Stomach smooth muscle (tissue), 2 donors: ENCODE results near the gene AKAP13.

Experiments
- H3K27ac ChIP-seq: one replicate; pipeline ENCODE4 v1.7.0; 2013; ENCODE audit warnings: mild to moderate bottlenecking, low read length, inconsistent platforms
- H3K27me3 ChIP-seq, 2 donors: one replicate each; pipeline ENCODE4 v1.7.0; 2013; ENCODE audit warnings: low read length in 2 of 2; ENCODE audit not compliant: insufficient read depth in 2 of 2, control insufficient read depth in 1 of 2
- H3K36me3 ChIP-seq, 2 donors: one replicate each; pipeline ENCODE4 v1.7.0; 2013; ENCODE audit warnings: low read length in 2 of 2; ENCODE audit not compliant: control insufficient read depth in 2 of 2, insufficient read depth in 2 of 2
- H3K4me1 ChIP-seq: one replicate; pipeline ENCODE4 v1.7.0; 2013; ENCODE audit warnings: low read length; ENCODE audit not compliant: control insufficient read depth, insufficient read depth
- H3K4me3 ChIP-seq, 2 donors: one replicate each; pipeline ENCODE4 v1.7.0; 2013; ENCODE audit warnings: low read length in 2 of 2
- H3K9ac ChIP-seq, 2 donors: one replicate each; pipeline ENCODE4 v1.7.0; 2013; ENCODE audit warnings: low read length in 2 of 2, mild to moderate bottlenecking in 1 of 2
- H3K9me3 ChIP-seq, 2 donors: one replicate each; pipeline ENCODE4 v1.7.0; 2013; ENCODE audit warnings: low read length in 2 of 2; ENCODE audit not compliant: control insufficient read depth in 2 of 2
- donor health status: healthy.
- donor health status: Pancreatic carcinoma.

Gene AKAP13

GRCh38 chr15:85615930-85616329 lies 235.5 kb downstream of the AKAP13 start:
- H3K27me3 ChIP-seq: no peaks in the 10 kb centered on the region
- H3K9ac ChIP-seq: no peak overlapping the region
- H3K4me1 ChIP-seq: peaks cover 38% of the 10 kb centered on the region
- H3K4me3 ChIP-seq: peak overlapping the region in 1 of 2 donors; percentile 3
- H3K9me3 ChIP-seq: no peaks in the 10 kb centered on the region
- no peak overlapping the region for H3K27ac ChIP-seq
- H3K36me3 ChIP-seq: no peaks in the 10 kb centered on the region

GRCh38 chr15:85616549-85617110 lies 236.2 kb downstream of the AKAP13 start:
- Histone ChIP-seq H3K4me3 (no peak overlapping the region), H3K27ac (peak overlapping the region; percentile 85), H3K9me3 (no peaks in the 10 kb centered on the region), H3K4me1 (peaks cover 38% of the 10 kb centered on the region), H3K9ac (peak overlapping the region in 1 of 2 donors; percentile 11), H3K27me3 (no peaks in the 10 kb centered on the region), H3K36me3 (no peaks in the 10 kb centered on the region)

- Histone ChIP-seq H3K9ac (peak overlapping the region in 1 of 2 donors; percentile 81), H3K9me3 (no peaks in the 10 kb centered on the region), H3K27ac (peak overlapping the region; percentile 85), H3K4me3 (peak overlapping the region in 1 of 2 donors; percentile 88), H3K27me3 (no peaks in the 10 kb centered on the region), H3K4me1 (peaks cover 38% of the 10 kb centered on the region), H3K36me3 (no peaks in the 10 kb centered on the region)
Observed at GRCh38 chr15:85618228-85618505, 237.8 kb downstream of the AKAP13 start.

- peak overlapping the region; percentile 88 to 96 for H3K4me3 ChIP-seq
- H3K9ac ChIP-seq: peak overlapping the region; percentile 81 to 85
- no peaks in the 10 kb centered on the region for H3K27me3 ChIP-seq
- H3K27ac ChIP-seq: peak overlapping the region; percentile 85
- no peaks in the 10 kb centered on the region for H3K36me3 ChIP-seq
- peaks cover 42% of the 10 kb centered on the region for H3K4me1 ChIP-seq
- H3K9me3 ChIP-seq: no peaks in the 10 kb centered on the region
Observed at GRCh38 chr15:85618956-85619491, 238.6 kb downstream of the AKAP13 start.

GRCh38 chr15:85619992-85620689 lies 239.7 kb downstream of the AKAP13 start:
- no peaks in the 10 kb centered on the region for H3K9me3 ChIP-seq
- peak overlapping the region; percentile 85 for H3K27ac ChIP-seq
- no peaks in the 10 kb centered on the region for H3K27me3 ChIP-seq
- peak overlapping the region; percentile 81 to 85 for H3K9ac ChIP-seq
- no peaks in the 10 kb centered on the region for H3K36me3 ChIP-seq
- H3K4me1 ChIP-seq: peaks cover 42% of the 10 kb centered on the region
- H3K4me3 ChIP-seq: peak overlapping the region; percentile 88 to 96

GRCh38 chr15:85620690-85621049 lies 240.3 kb downstream of the AKAP13 start:
- Histone ChIP-seq H3K4me1 (peaks cover 40% of the 10 kb centered on the region), H3K9ac (peak overlapping the region; percentile 81 to 85), H3K36me3 (no peaks in the 10 kb centered on the region), H3K4me3 (peak overlapping the region; percentile 88 to 96), H3K27me3 (no peaks in the 10 kb centered on the region), H3K27ac (peak overlapping the region; percentile 85), H3K9me3 (no peaks in the 10 kb centered on the region)

GRCh38 chr15:85621094-85621493 lies 240.7 kb downstream of the AKAP13 start:
- H3K27ac ChIP-seq: peak overlapping the region; percentile 85
- no peaks in the 10 kb centered on the region for H3K9me3 ChIP-seq
- H3K4me1 ChIP-seq: peaks cover 40% of the 10 kb centered on the region
- no peaks in the 10 kb centered on the region for H3K27me3 ChIP-seq
- peak overlapping the region; percentile 81 to 85 for H3K9ac ChIP-seq
- H3K4me3 ChIP-seq: peak overlapping the region; percentile 88 to 96
- no peaks in the 10 kb centered on the region for H3K36me3 ChIP-seq

- no peaks in the 10 kb centered on the region for H3K36me3 ChIP-seq
- H3K27me3 ChIP-seq: no peaks in the 10 kb centered on the region
- H3K9ac ChIP-seq: peak overlapping the region in 1 of 2 donors; percentile 81
- H3K27ac ChIP-seq: peak overlapping the region; percentile 59
- no peaks in the 10 kb centered on the region for H3K9me3 ChIP-seq
- peak overlapping the region; percentile 88 to 96 for H3K4me3 ChIP-seq
- H3K4me1 ChIP-seq: peaks cover 29% of the 10 kb centered on the region
Observed at GRCh38 chr15:85622221-85622831, 241.9 kb downstream of the AKAP13 start.

GRCh38 chr15:85623315-85624049 lies 243.1 kb downstream of the AKAP13 start:
- Histone ChIP-seq H3K4me3 (peak overlapping the region; percentile 88 to 96), H3K27ac (peak overlapping the region; percentile 56), H3K9me3 (no peaks in the 10 kb centered on the region), H3K36me3 (no peaks in the 10 kb centered on the region), H3K27me3 (no peaks in the 10 kb centered on the region), H3K4me1 (peaks cover 17% of the 10 kb centered on the region), H3K9ac (peak overlapping the region in 1 of 2 donors; percentile 81)

- no peaks in the 10 kb centered on the region for H3K9me3 ChIP-seq
- no peaks in the 10 kb centered on the region for H3K27me3 ChIP-seq
- H3K4me3 ChIP-seq: peak overlapping the region; percentile 10 to 88
- peaks cover 13% of the 10 kb centered on the region for H3K4me1 ChIP-seq
- no peak overlapping the region for H3K9ac ChIP-seq
- peak overlapping the region; percentile 56 for H3K27ac ChIP-seq
- no peaks in the 10 kb centered on the region for H3K36me3 ChIP-seq
Observed at GRCh38 chr15:85624291-85624801, 243.9 kb downstream of the AKAP13 start.
